ENCODE measurements around the gene CDKN2D. TPM values are rescaled to one million over a fixed set of nuclear protein-coding genes. Genes with fewer than 3 reads are reported as not detected.
A peak's percentile ranks its signal among the peaks of the same experiment; 100 is the strongest.

The CDKN2D gene
- total RNA-seq, 4 donors from 2014 or later: 11.2 to 30.0 (median 18.3) TPM

- intact Hi-C loops (cut with DNase I): no loop called here
- Histone ChIP-seq H3K36me3 (no peaks in the 10 kb centered on the region), H3K27ac (replicated peaks in 1 of 4) (peak overlapping the region in 3 of 4 donors; percentile 14 to 53 (median 27)), H3K27me3 (peaks cover 0 to 51% (median 0%) of the 10 kb centered on the region in 4 donors), H3K4me3 (no peak overlapping the region), H3K4me1 (peaks cover 0 to 23% (median 6%) of the 10 kb centered on the region in 4 donors), H3K9me3 (no peaks in the 10 kb centered on the region)
- no peak for DNase-seq (ENCODE audit: extremely low spot score)
- 93% methylated on average over 7 of the region's 7 CpGs for WGBS
- TF ChIP-seq EP300 (IDR thresholded peaks at IDR 0.05): no peak
- no peak for TF ChIP-seq POLR2AphosphoS5 (IDR thresholded peaks at IDR 0.05)
Observed at GRCh38 chr19:10593148-10593547, 24.4 kb upstream of the CDKN2D start.

DNA sequence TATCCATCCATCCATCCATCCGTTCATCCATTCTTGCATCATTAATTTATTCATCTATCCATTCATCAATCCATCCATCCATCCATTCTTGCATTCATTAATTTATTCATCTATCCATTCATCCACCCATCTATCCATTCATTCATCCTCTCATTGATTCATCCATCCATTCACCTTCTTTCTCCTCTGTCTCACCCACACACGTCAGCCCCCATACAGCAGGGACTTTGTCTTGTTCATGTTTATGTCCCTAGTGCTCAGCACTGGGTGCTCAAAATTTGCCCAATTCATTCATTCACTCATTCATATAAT is 19.0 kb upstream of the CDKN2D start:
- no peak for TF ChIP-seq EP300 (IDR thresholded peaks at IDR 0.05)
- 83% methylated on average over 2 of the region's 2 CpGs for WGBS

DNA sequence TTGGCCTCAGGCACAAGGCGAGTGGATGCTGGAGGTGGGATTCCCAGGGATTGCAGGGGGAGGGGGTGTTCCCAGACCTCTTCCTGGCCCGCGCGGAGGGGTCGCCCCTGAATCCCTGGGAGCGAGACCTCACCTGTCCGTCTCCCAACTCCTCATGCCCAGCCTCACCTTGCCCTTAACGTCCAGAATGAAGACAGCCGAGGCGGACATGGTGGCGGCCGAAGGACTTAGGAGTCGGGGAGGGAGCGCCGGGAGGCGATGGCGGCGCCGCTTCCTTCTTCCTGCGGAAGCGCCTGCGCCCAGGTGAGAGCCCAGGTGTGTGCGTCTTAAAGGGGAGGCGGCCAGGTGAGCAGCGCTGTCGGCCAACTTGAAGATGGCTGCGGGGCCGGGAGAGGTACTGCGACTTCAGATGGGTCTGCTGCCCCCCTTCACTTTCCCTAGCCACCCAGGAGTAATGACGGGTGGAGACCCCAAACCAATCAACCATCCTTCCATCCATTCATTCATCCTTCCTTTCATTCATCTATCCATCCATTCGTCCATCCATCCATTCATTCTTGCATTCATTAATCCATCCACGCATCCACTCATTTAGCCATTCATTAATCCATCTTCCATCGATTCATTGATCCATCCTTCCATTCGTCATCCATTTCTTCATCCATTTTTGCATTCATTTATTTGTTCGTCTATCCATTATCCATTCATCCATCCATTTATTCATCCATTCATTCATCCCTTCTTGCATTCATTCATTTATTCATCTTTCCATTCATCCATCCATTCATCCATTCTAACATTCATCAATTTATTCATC is 18.5 kb upstream of the CDKN2D start, which contains the start of gene AP1M2:
Gene AP1M2 (minus strand): TSS at position 291 of the 817 bp plus-strand sequence. CDS start 81 bp downstream, at position 210.
- Histone ChIP-seq H3K9me3 (no peaks in the 10 kb centered on the region), H3K27me3 (peaks cover 0 to 55% (median 0%) of the 10 kb centered on the region in 4 donors), H3K4me3 (no peak within 1 kb of the TSS), H3K36me3 (no peaks in the 10 kb centered on the region), H3K4me1 (no peaks in the 10 kb centered on the region), H3K27ac (replicated peaks in 1 of 4) (no peak within 1 kb of the TSS)
- 38% methylated on average over 15 of the region's 35 CpGs for WGBS
- intact Hi-C loops (cut with DNase I): loop anchor here (10.0 kb wide), 1 partner anchor 118 kb away; the partner anchor contains the start of gene QTRT1
- TF ChIP-seq POLR2AphosphoS5 (IDR thresholded peaks at IDR 0.05) (no peak), POLR2A (IDR thresholded peaks at IDR 0.05; ENCODE audit: low read depth) (no peak), EP300 (IDR thresholded peaks at IDR 0.05) (no peak), CTCF (IDR thresholded peaks at IDR 0.05) (no peak)
- DNase-seq (ENCODE audit: extremely low spot score): no peak

More for the DNA sequence above, 19.0 kb upstream of the CDKN2D start:
- Histone ChIP-seq H3K4me1 (no peaks in the 10 kb centered on the region), H3K36me3 (no peaks in the 10 kb centered on the region), H3K27ac (replicated peaks in 1 of 4) (no peak overlapping the region), H3K27me3 (peaks cover 0 to 55% (median 0%) of the 10 kb centered on the region in 4 donors), H3K9me3 (no peaks in the 10 kb centered on the region), H3K4me3 (no peak overlapping the region)
- intact Hi-C loops (cut with DNase I): loop anchor here (10.0 kb wide), 1 partner anchor 117 kb away; the partner anchor contains the start of gene QTRT1
- no peak for DNase-seq (ENCODE audit: extremely low spot score)

DNA sequence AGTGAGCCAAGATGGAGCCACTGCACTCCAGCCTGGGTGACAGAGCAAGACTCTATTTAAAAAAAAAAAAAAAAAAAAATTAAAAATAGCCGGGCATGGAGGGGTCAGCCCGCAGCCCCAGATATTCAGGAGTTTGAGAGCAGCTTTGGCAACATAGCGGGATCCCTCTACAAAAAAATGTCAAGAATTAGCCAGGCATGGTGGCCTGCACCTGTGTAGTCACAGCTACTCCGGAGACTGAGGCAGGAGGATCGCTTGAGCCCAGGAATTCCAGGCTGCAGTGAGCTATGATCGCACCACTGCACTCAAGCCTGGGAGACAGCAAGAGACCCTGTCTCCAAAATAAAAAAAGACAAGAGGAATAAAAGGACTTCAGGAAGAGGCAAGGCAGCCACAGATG is 17.6 kb upstream of the CDKN2D start:
- peaks cover under 1 to 2% (median under 1%) of the 10 kb centered on the region in 4 donors for H3K4me1 ChIP-seq
- TF ChIP-seq CTCF (IDR thresholded peaks at IDR 0.05): no peak
- no peak for TF ChIP-seq POLR2A (IDR thresholded peaks at IDR 0.05; ENCODE audit: low read depth)
- TF ChIP-seq EP300 (IDR thresholded peaks at IDR 0.05): no peak
- TF ChIP-seq POLR2AphosphoS5 (IDR thresholded peaks at IDR 0.05): no peak

GRCh38 chr19:10583036-10583776 is 14.4 kb upstream of the CDKN2D start:
- H3K27ac ChIP-seq (replicated peaks in 1 of 4): no peak overlapping the region
- no peak for DNase-seq (ENCODE audit: extremely low spot score)
- H3K4me3 ChIP-seq: no peak overlapping the region
- H3K36me3 ChIP-seq: no peaks in the 10 kb centered on the region
- peaks cover 5 to 11% (median 7%) of the 10 kb centered on the region in 4 donors for H3K4me1 ChIP-seq
- peaks cover 0 to 30% (median 0%) of the 10 kb centered on the region in 4 donors for H3K27me3 ChIP-seq
- no peak for TF ChIP-seq CTCF (IDR thresholded peaks at IDR 0.05)
- no peak for TF ChIP-seq POLR2A (IDR thresholded peaks at IDR 0.05; ENCODE audit: low read depth)
- no peak for TF ChIP-seq EP300 (IDR thresholded peaks at IDR 0.05)
- TF ChIP-seq POLR2AphosphoS5 (IDR thresholded peaks at IDR 0.05): no peak
- WGBS: 89% methylated on average over 7 of the region's 9 CpGs
- no peaks in the 10 kb centered on the region for H3K9me3 ChIP-seq
- intact Hi-C loops (cut with DNase I): loop anchor here (10.0 kb wide), 1 partner anchor 122 kb away; the partner anchor contains the start of gene QTRT1

More for the DNA sequence above, 17.6 kb upstream of the CDKN2D start:
- DNase-seq (ENCODE audit: extremely low spot score): no peak
- Histone ChIP-seq H3K36me3 (no peaks in the 10 kb centered on the region), H3K27ac (replicated peaks in 1 of 4) (no peak overlapping the region), H3K27me3 (peaks cover 0 to 54% (median 0%) of the 10 kb centered on the region in 4 donors), H3K9me3 (no peaks in the 10 kb centered on the region), H3K4me3 (no peak overlapping the region)
- 84% methylated on average over 6 of the region's 6 CpGs for WGBS
- intact Hi-C loops (cut with DNase I): loop anchor here (10.0 kb wide), 1 partner anchor 118 kb away; the partner anchor contains the start of gene QTRT1
